ENCODE results near the gene BBX.
A peak's percentile ranks its signal among the peaks of the same experiment; 100 is the strongest.

BBX gene

GRCh38 chr3:107661447-107662123 is 138.8 kb downstream of the BBX start:
- DNase-seq: no peak

GRCh38 chr3:107662124-107662507 is 139.4 kb downstream of the BBX start:
- DNase-seq: no peak

GRCh38 chr3:107662586-107662985 is 139.8 kb downstream of the BBX start:
- no peak for DNase-seq

- no peak for DNase-seq
Observed at GRCh38 chr3:107663266-107663665, 140.5 kb downstream of the BBX start.

GRCh38 chr3:107664614-107665013 is 141.9 kb downstream of the BBX start:
- no peak for DNase-seq

- DNase-seq: no peak
Observed at GRCh38 chr3:107665351-107665750, 142.6 kb downstream of the BBX start.

GRCh38 chr3:107666853-107667252 is 144.1 kb downstream of the BBX start:
- DNase-seq: no peak

GRCh38 chr3:107668416-107668815 is 145.7 kb downstream of the BBX start:
- no peak for DNase-seq

- DNase-seq: no peak
Observed at GRCh38 chr3:107668963-107669362, 146.2 kb downstream of the BBX start.

- no peak for DNase-seq
Observed at GRCh38 chr3:107669669-107670068, 146.9 kb downstream of the BBX start.

- DNase-seq: no peak
Observed at GRCh38 chr3:107670986-107671385, 148.2 kb downstream of the BBX start.

GRCh38 chr3:107674371-107674770 is 151.6 kb downstream of the BBX start:
- DNase-seq: no peak

GRCh38 chr3:107675233-107675900 is 152.6 kb downstream of the BBX start:
- DNase-seq: no peak

GRCh38 chr3:107676469-107677309 is 153.9 kb downstream of the BBX start:
- DNase-seq: peak; percentile 24

- no peak for DNase-seq
Observed at GRCh38 chr3:107679921-107680320, 157.2 kb downstream of the BBX start.

GRCh38 chr3:107680698-107681097 is 157.9 kb downstream of the BBX start:
- DNase-seq: no peak

- no peak for DNase-seq
Observed at GRCh38 chr3:107681396-107681795, 158.6 kb downstream of the BBX start.

GRCh38 chr3:107682580-107682979 is 159.8 kb downstream of the BBX start:
- DNase-seq: no peak

GRCh38 chr3:107683447-107683846 is 160.7 kb downstream of the BBX start:
- DNase-seq: no peak

GRCh38 chr3:107684431-107684925 is 161.7 kb downstream of the BBX start:
- DNase-seq: no peak

- DNase-seq: no peak
Observed at GRCh38 chr3:107685383-107685782, 162.6 kb downstream of the BBX start.

GRCh38 chr3:107687056-107687581 is 164.4 kb downstream of the BBX start:
- DNase-seq: no peak

GRCh38 chr3:107689355-107689754 is 166.6 kb downstream of the BBX start:
- no peak for DNase-seq
